Stimulated activated naive B cell treated with anti-CD40 and anti-IgM and Interleukin-4, amounts not matched to agents 10 μg/mL and 1 μg/mL and 100 μg/mL, for 72 hours (primary cell): Measurements from ENCODE around the gene IL17D.
A peak's percentile ranks its signal among the peaks of the same experiment; 100 is the strongest.

Experiments
- ATAC-seq, 2 donors: fragments of 150-1000 bp; cut with Tn5 transposase; replicated peaks; 2 replicates each; pipeline ENCODE4 v1.10.0; 2021; ENCODE audit warnings: moderate library complexity in 1 of 2
- DNase-seq: peaks from one replicate; pipeline ENCODE4 v3.0.0; 2021
- H3K27ac Mint-ChIP-seq: one replicate; pipeline ENCODE4 v1.8.0; 2022; ENCODE audit warnings: mild to moderate bottlenecking, mixed read lengths
- H3K27me3 Mint-ChIP-seq, 2 donors: one replicate each; pipeline ENCODE4 v1.8.0; 2022; ENCODE audit warnings: mixed read lengths in 2 of 2
- H3K36me3 Mint-ChIP-seq, 2 donors: one replicate each; pipeline ENCODE4 v1.8.0; 2022; ENCODE audit warnings: mixed read lengths in 2 of 2, mild to moderate bottlenecking in 1 of 2
- H3K4me1 Mint-ChIP-seq, 2 donors: one replicate each; pipeline ENCODE4 v1.8.0; 2022; ENCODE audit warnings: mixed read lengths in 2 of 2, mild to moderate bottlenecking in 1 of 2
- H3K4me3 Mint-ChIP-seq, 2 donors: one replicate each; pipeline ENCODE4 v1.8.0; 2022; ENCODE audit warnings: mild to moderate bottlenecking in 2 of 2, mixed read lengths in 2 of 2, moderate library complexity in 1 of 2
- H3K9me3 Mint-ChIP-seq, 2 donors: one replicate each; pipeline ENCODE4 v1.8.0; 2022; ENCODE audit warnings: mixed read lengths in 2 of 2, mild to moderate bottlenecking in 1 of 2

The IL17D gene

DNA sequence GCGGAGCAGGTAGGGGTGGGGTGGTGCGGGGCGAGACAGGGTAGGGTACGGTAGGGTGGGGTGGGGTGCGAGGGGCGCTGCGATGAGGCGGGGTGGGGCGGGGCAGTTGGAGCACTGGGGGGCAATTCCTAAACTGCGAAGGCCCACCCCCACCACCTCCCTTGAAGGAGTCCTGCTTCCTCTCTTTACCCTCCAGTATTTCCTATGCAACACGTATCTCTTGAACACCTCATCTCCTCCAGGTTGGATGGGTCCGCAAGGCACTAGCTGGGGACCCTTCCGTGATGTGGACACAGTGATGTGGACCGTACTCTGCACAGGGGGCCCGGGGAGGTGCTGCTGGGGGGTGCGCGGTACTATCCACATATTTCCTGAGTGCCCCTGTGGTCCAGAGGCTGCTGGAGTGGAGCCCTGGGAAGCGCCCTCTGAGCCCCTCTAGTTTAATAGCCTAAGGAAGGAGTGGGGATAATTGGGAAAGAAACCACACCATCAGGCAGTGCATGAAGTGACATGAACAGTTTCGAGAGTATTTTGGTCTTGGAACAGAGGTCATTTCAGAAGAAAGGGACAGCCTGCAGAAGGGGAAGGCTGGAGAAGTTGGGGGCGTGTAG lies 1.1 kb downstream of the IL17D start:
- ATAC-seq (peak in 1 of 2 donors; percentile 1), DNase-seq (no peak)
- peak overlapping the region; percentile 69 to 73 for H3K4me3 Mint-ChIP-seq
- H3K4me1 Mint-ChIP-seq = peaks cover 9 to 17% of the 10 kb centered on the region in 2 donors
- peaks cover 2 to 3% of the 10 kb centered on the region in 2 donors for H3K9me3 Mint-ChIP-seq
- no peak overlapping the region for H3K27ac Mint-ChIP-seq
- H3K27me3 Mint-ChIP-seq = peaks cover 9 to 16% of the 10 kb centered on the region in 2 donors
- H3K36me3 Mint-ChIP-seq = peaks cover 0 to 3% of the 10 kb centered on the region in 2 donors

DNA sequence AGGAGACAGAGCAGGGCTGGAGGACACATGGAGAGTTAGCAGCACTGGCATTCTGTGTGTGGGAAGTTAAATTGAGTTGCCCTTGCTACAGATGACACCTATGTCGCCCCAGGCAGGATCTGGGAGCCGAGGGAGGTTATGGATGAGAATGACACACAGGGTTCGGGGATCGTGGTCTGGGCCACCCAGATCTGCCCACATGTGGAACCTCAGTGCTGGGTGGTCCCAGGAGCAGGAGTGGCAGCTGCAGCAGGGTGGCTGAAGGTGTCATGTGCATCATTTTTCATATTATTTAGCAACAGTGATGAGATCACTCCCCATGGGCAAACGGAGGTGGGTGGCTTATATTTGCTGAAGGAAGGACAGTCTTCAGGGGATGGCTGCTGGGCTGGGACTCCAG lies 3.2 kb downstream of the IL17D start:
- peaks cover 9 to 17% of the 10 kb centered on the region in 2 donors for H3K4me1 Mint-ChIP-seq
- H3K27ac Mint-ChIP-seq = peak overlapping the region; percentile 15
- peaks cover 4 to 6% of the 10 kb centered on the region in 2 donors for H3K27me3 Mint-ChIP-seq
- DNase-seq (no peak), ATAC-seq (no peak)
- peaks cover 0 to 3% of the 10 kb centered on the region in 2 donors for H3K36me3 Mint-ChIP-seq
- peaks cover 2 to 3% of the 10 kb centered on the region in 2 donors for H3K9me3 Mint-ChIP-seq
- no peak overlapping the region for H3K4me3 Mint-ChIP-seq

DNA sequence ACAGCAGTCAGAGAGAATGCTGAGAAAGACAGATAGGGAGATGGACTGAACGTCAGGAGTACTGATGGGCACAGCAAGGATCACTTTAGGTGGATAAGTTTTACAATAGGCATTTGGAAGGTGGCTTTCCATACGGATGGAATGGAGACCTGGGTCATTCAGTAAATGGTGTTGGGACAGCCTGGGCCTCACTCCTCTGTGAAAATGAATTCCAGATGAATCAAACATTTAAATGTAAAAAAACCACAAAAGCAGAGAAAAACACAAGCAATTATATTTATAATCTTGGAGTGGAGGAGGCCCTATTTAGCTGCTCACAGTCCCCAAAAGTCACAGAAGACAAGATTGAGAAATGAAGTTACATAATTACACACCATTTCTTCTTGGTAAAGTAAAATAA lies 4.7 kb downstream of the IL17D start:
- ATAC-seq (no peak), DNase-seq (no peak)
- no peak overlapping the region for H3K4me3 Mint-ChIP-seq
- H3K4me1 Mint-ChIP-seq = peaks cover 8 to 17% of the 10 kb centered on the region in 2 donors
- H3K36me3 Mint-ChIP-seq = peaks cover 0 to 3% of the 10 kb centered on the region in 2 donors
- H3K27ac Mint-ChIP-seq = no peak overlapping the region
- peaks cover 14 to 15% of the 10 kb centered on the region in 2 donors for H3K27me3 Mint-ChIP-seq
- H3K9me3 Mint-ChIP-seq = peaks cover 2 to 3% of the 10 kb centered on the region in 2 donors

DNA sequence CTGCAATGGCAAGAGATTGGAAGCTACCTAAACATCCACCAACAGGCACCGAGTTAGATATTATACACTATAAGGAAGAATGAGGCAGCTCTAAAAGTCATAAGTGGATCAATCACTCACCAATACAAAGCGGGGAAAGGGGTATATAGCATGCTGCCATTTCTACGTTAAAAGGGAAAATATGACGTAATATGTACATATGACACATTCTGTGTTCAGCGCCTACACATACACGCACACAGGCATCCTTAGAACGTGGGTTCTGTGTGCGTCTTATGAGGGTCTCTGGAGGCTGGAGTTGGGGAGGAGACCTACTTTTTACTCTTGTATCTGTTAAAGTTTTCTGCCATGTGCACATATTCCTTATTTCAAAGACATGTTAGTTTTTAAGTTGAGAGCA lies 5.9 kb downstream of the IL17D start:
- H3K4me1 Mint-ChIP-seq = peaks cover 7 to 14% of the 10 kb centered on the region in 2 donors
- DNase-seq (no peak), ATAC-seq (no peak)
- peaks cover 2 to 3% of the 10 kb centered on the region in 2 donors for H3K9me3 Mint-ChIP-seq
- H3K36me3 Mint-ChIP-seq = peaks cover 0 to 2% of the 10 kb centered on the region in 2 donors
- peaks cover 18 to 26% of the 10 kb centered on the region in 2 donors for H3K27me3 Mint-ChIP-seq
- H3K4me3 Mint-ChIP-seq = no peak overlapping the region
- no peak overlapping the region for H3K27ac Mint-ChIP-seq

DNA sequence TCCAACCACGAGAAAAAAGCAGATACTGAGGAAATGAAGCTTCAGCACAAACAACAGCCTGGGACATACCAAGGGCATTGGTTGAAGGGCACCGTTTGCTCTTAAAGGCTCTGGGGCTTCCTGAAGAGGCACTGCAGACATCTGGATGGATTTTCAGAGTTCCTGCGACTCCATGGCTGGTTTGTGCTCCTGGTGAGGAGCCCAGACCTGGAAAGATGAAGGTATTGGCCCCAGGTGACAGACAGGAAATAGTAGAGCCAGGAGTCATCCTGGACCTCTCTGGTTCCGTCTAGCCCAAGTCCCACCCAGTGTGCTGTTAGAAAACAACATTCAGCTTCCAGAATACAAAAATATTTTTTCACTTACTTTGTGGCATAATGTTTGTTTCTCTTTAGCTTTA lies 6.3 kb downstream of the IL17D start:
- no peak for ATAC-seq
- peaks cover 18 to 30% of the 10 kb centered on the region in 2 donors for H3K27me3 Mint-ChIP-seq
- H3K4me1 Mint-ChIP-seq = peaks cover 6 to 10% of the 10 kb centered on the region in 2 donors
- H3K27ac Mint-ChIP-seq = no peak overlapping the region
- peaks cover 0 to 2% of the 10 kb centered on the region in 2 donors for H3K36me3 Mint-ChIP-seq
- H3K4me3 Mint-ChIP-seq = no peak overlapping the region
- H3K9me3 Mint-ChIP-seq = peaks cover 2 to 3% of the 10 kb centered on the region in 2 donors
- DNase-seq = no peak

DNA sequence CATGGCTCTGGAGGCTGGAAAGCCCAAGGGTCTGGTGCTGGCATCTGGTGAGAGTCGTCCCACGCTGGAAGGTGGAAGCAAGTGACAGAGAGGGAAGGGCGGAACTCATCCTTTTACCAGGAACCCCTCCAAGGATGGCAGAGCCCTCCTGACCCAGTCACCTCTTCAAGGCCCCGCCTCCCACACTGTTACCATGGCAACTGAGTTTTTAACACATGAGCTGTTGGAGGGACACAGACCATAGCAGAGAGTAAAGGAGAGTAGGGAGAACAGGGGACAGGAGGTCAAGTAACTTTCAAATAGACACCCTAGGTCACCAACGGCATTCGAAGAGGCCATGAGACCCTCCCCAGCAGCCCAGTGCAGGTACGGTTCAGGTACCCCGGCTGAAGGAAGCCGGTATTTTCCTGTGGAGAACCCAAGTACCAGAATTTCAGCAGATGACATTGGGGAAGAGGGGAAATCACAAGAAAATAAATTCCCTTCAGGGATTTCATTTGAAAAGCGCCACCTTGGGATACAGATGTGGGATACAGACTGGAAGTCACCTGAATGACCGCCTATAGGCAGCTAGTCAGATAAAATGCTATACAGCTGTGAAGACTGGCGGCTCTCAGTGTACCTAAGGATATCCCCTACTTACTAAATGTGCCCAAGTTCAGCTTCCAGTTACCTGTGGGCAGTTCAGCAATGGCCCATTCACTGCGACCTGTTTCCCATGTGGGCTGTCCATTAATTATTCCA lies 8.0 kb downstream of the IL17D start:
- no peak overlapping the region for H3K27ac Mint-ChIP-seq
- no peaks in the 10 kb centered on the region for H3K9me3 Mint-ChIP-seq
- no peak for ATAC-seq
- no peak for DNase-seq
- H3K27me3 Mint-ChIP-seq = peaks cover 18 to 30% of the 10 kb centered on the region in 2 donors
- no peak overlapping the region for H3K4me3 Mint-ChIP-seq
- peaks cover 6 to 10% of the 10 kb centered on the region in 2 donors for H3K4me1 Mint-ChIP-seq
- peaks cover 0 to 2% of the 10 kb centered on the region in 2 donors for H3K36me3 Mint-ChIP-seq

DNA sequence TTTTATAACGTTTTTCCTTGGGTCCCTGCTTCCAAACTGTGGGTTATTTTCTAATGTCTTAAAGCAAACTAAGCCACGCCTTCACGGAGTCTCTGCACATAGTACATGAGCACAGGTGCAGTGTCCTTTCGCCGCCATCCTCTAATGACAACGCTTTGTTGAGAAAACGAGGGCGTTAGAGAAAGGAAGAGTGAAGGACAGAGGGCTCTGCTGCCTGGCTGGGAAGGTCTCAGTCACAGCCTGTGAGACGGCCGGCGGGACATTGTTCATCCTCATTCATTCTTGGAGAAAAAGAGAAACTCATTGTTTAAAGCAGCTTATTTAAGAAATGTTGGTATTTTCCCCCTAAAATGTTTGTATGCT lies 9.5 kb downstream of the IL17D start:
- Mint-ChIP-seq H3K27ac (no peak overlapping the region), H3K27me3 (peaks cover 18 to 30% of the 10 kb centered on the region in 2 donors), H3K4me3 (no peak overlapping the region), H3K36me3 (no peaks in the 10 kb centered on the region), H3K9me3 (no peaks in the 10 kb centered on the region), H3K4me1 (peaks cover 6 to 10% of the 10 kb centered on the region in 2 donors)
- DNase-seq (no peak), ATAC-seq (no peak)

DNA sequence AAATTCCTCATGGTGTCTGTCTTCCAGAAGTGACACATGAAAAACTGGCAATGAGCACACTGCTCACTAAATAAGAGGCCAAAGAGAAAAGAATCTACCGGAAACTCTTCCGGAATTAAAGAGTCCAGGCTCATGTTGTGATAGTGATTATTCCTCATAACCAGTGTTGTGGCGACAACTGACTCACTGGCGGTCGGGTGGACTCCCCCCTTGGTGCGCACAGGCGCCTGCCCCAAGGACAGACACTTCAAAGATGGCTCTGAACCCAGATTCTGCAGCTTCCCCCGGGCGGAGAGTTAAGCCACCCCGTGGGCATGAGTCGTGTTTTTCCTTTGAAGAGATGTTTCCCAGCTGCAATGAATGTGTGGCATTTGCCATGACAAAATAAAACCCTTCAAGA lies 10.3 kb downstream of the IL17D start:
- ATAC-seq = no peak
- peaks cover 18 to 30% of the 10 kb centered on the region in 2 donors for H3K27me3 Mint-ChIP-seq

DNA sequence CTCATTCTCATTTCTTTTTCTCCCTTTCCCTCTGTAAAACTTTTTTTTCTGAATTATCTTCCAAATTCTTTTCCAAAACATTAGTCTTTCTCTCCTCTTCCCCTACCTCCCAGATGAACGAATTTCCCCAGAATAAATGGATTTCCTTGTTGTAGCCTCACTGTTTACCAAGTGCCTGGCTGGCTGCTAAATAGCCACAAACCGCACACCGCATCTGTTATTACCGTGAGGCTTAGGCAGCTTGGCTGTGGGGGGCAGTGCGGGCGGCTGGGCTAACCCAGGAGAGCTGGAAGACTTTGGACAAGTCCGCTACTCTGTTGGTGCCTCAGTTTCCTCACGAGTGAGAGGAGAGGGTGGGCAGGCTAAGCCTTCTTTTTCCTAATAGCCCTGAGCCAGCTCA lies 10.7 kb downstream of the IL17D start:
- H3K36me3 Mint-ChIP-seq = no peaks in the 10 kb centered on the region
- H3K4me3 Mint-ChIP-seq = no peak overlapping the region
- H3K27me3 Mint-ChIP-seq = peaks cover 18 to 30% of the 10 kb centered on the region in 2 donors
- no peaks in the 10 kb centered on the region for H3K9me3 Mint-ChIP-seq
- ATAC-seq = no peak
- no peak for DNase-seq
- H3K27ac Mint-ChIP-seq = no peak overlapping the region
- H3K4me1 Mint-ChIP-seq = peaks cover 6 to 10% of the 10 kb centered on the region in 2 donors

More for the DNA sequence above, 10.3 kb downstream of the IL17D start:
- Mint-ChIP-seq H3K27ac (no peak overlapping the region), H3K36me3 (no peaks in the 10 kb centered on the region), H3K9me3 (no peaks in the 10 kb centered on the region), H3K4me3 (no peak overlapping the region), H3K4me1 (peaks cover 6 to 10% of the 10 kb centered on the region in 2 donors)
- DNase-seq = no peak

DNA sequence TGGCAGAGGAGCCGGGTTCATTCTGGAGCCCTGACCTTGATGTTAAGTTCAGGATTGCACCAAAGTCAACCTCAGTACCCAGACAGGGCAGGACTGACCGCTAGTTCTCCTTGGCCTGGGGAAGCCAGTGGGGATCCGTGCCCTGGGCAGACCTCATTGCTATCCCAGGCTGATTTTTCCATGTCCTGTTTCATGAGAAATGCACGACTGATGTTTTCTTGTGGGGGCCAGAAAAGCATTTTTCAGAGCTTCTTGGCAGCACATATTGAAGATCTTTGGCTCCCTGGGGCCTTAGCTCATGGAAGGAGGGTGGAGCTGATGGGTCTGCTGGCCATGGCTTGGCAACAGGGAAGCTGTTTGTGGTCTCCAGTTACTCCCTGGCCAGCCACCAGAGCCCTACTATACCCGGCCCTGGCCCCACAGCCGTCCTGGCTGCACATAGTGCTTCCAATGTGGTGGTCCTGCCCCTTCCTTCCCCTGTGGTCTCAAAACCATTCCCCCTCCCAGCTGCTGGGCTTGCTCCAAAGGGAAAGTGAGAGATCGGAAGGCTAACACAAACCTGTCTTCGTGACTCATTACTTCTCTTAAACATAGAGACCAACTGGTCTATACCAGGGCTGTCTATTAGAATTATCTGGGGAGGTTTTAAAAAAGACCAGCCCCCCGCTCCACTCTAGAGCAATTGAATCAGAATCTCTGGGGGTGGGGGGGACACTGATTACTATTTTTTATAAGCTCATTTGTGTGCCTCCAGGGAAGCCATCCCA lies 11.2 kb downstream of the IL17D start:
- DNase-seq (no peak), ATAC-seq (no peak)
- peaks cover 6 to 10% of the 10 kb centered on the region in 2 donors for H3K4me1 Mint-ChIP-seq
- no peaks in the 10 kb centered on the region for H3K36me3 Mint-ChIP-seq
- no peak overlapping the region for H3K4me3 Mint-ChIP-seq
- H3K27me3 Mint-ChIP-seq = peaks cover 18 to 30% of the 10 kb centered on the region in 2 donors
- H3K27ac Mint-ChIP-seq = no peak overlapping the region
- H3K9me3 Mint-ChIP-seq = no peaks in the 10 kb centered on the region

DNA sequence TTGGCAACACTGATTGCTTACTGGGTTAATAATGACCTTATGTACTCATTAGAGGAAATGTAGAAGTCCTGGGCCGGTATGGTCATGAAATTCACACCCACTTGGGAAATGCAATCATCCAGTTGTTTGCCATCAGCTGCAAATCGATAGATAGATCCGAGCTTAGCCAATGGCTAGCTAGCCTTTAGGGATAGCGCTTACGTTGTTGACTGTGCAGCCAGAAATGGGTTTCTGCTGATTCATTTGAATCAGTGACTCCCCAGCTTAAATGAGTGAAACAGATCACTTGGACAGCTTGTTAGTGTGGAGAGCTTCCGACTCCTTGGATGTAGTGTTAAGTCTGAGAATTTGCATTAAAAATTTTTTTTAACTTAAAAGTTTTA lies 11.8 kb downstream of the IL17D start:
- H3K9me3 Mint-ChIP-seq = no peaks in the 10 kb centered on the region
- peaks cover 6 to 10% of the 10 kb centered on the region in 2 donors for H3K4me1 Mint-ChIP-seq
- ATAC-seq (no peak), DNase-seq (no peak)
- H3K36me3 Mint-ChIP-seq = no peaks in the 10 kb centered on the region
- H3K27ac Mint-ChIP-seq = no peak overlapping the region
- no peak overlapping the region for H3K4me3 Mint-ChIP-seq
- peaks cover 18 to 30% of the 10 kb centered on the region in 2 donors for H3K27me3 Mint-ChIP-seq

DNA sequence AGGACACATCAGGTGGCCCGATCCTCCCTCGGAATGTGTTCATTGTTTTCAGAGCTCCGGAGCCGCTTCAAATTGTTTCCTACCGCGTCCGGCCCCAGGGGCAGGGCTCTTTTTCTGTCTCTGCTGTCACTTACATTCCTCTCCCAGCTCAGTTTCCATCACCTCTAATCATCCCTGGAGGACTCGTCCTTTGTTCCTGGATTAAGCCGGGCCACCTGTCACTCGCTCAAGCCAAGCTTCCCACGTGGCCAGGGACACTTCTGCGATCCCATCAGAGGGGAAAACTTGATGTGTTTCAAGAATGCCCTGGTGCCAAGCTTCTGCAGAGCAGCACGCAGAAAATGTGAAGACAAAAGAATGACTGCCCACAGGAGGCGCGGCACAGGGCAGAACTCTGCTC lies 13.5 kb downstream of the IL17D start:
- no peak for DNase-seq
- H3K9me3 Mint-ChIP-seq = no peaks in the 10 kb centered on the region
- no peaks in the 10 kb centered on the region for H3K36me3 Mint-ChIP-seq
- ATAC-seq = no peak
- H3K4me1 Mint-ChIP-seq = peaks cover 8 to 20% of the 10 kb centered on the region in 2 donors
- H3K4me3 Mint-ChIP-seq = no peak overlapping the region
- peaks cover 17 to 25% of the 10 kb centered on the region in 2 donors for H3K27me3 Mint-ChIP-seq
- H3K27ac Mint-ChIP-seq = no peak overlapping the region

DNA sequence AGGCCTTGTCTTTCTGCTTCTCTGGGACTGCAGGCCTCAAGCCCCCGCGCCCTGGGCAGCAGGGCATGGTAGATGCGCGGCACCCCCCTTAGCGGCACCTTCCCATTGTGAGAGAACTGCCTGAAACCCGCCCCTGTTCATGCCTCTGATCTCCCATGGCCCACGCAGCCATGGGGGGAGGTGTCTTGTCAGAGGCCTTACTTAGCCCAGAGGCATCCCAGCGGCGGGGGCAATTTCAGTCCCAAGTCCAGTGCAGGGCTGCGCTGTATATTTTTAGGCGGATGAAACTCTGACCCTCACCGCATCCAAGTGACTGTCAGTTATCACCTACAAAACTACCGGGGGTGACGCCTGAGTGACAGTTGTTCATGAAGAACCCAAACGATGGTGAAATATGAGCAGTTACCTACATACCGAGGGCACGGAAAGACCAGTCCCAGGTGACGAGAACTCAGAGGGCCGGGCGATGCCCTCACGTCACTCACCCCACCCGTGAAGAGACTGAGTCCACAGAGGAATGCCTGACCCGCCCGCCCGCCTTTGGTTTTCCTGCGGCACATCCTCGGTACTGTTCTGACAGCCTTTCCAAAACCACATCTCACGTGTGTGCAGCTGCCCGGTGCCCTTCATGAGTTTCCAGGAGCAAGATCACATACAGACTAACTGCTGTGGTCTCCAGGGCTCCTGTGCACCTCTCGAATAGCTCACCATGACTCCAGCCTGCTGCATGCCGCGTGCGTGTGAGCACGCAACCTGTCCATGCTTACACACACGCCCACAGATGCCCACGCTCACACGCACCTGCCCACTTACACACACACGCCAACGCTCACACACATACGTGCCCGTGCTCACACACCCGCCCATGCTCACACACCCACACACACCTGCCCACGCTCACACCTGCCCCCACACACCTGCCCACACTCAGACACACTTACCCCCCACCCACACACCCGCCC lies 14.4 kb downstream of the IL17D start:
- Mint-ChIP-seq H3K27ac (no peak overlapping the region), H3K9me3 (no peaks in the 10 kb centered on the region), H3K36me3 (no peaks in the 10 kb centered on the region), H3K27me3 (peaks cover 12 to 19% of the 10 kb centered on the region in 2 donors), H3K4me3 (no peak overlapping the region), H3K4me1 (peaks cover 6 to 17% of the 10 kb centered on the region in 2 donors)
- DNase-seq = no peak
- no peak for ATAC-seq
